Ectodermal cell (in vitro differentiated cells): Measurements from ENCODE around the gene CD34.

Source experiments
- H3K27ac ChIP-seq: 2 replicates; pipeline ENCODE4 v1.7.0; 2013; ENCODE audit warnings: mild to moderate bottlenecking, low read depth, low read length; ENCODE audit not compliant: insufficient read depth, poor library complexity, severe bottlenecking
- H3K27me3 ChIP-seq: 2 replicates; pipeline ENCODE4 v1.7.0; 2013; ENCODE audit warnings: mild to moderate bottlenecking, low read length; ENCODE audit not compliant: insufficient read depth, control insufficient read depth, poor library complexity, severe bottlenecking
- H3K36me3 ChIP-seq: one replicate; pipeline ENCODE4 v1.7.0; 2013; ENCODE audit warnings: low read length; ENCODE audit not compliant: control insufficient read depth, insufficient read depth
- H3K4me1 ChIP-seq: one replicate; pipeline ENCODE4 v1.7.0; 2013; ENCODE audit warnings: low read length; ENCODE audit not compliant: control insufficient read depth, insufficient read depth
- H3K4me3 ChIP-seq: 2 replicates; pipeline ENCODE4 v1.7.0; 2013; ENCODE audit warnings: low read depth, low read length, control low read depth; ENCODE audit not compliant: insufficient read depth
- H3K9me3 ChIP-seq: 2 replicates; pipeline ENCODE4 v1.7.0; 2013; ENCODE audit warnings: mild to moderate bottlenecking, low read length, moderate library complexity; ENCODE audit not compliant: control insufficient read depth
- WGBS, 2 experiments: methylation state at CpG; one replicate each; pipeline ENCODE4 v1.1.7; 2013; ENCODE audit warnings: missing lambda C conversion rate in 2 of 2; 5-methylcytosine and 5-hydroxymethylcytosine counted together

The CD34 gene

GRCh38 chr1:207837673-207838072, 73.3 kb downstream of the CD34 start:
- H3K27ac ChIP-seq = no peak overlapping the region
- WGBS, 2 experiments = 96 to 100% methylated on average over 3 of the region's 4 CpGs

GRCh38 chr1:207836591-207837347, 74.2 kb downstream of the CD34 start:
- Histone ChIP-seq H3K36me3 (no peaks in the 10 kb centered on the region), H3K4me3 (no peak overlapping the region), H3K27ac (no peak overlapping the region), H3K27me3 (no peaks in the 10 kb centered on the region), H3K9me3 (no peaks in the 10 kb centered on the region), H3K4me1 (peaks cover 2% of the 10 kb centered on the region)
- WGBS, 2 experiments = 92 to 94% methylated on average over 15 of the region's 15 CpGs

More at GRCh38 chr1:207837673-207838072, 73.3 kb downstream of the CD34 start:
- no peak overlapping the region for H3K4me3 ChIP-seq
- no peaks in the 10 kb centered on the region for H3K36me3 ChIP-seq
- H3K9me3 ChIP-seq = no peaks in the 10 kb centered on the region
- H3K4me1 ChIP-seq = peaks cover 5% of the 10 kb centered on the region
- H3K27me3 ChIP-seq = no peaks in the 10 kb centered on the region

- Histone ChIP-seq H3K36me3 (no peaks in the 10 kb centered on the region), H3K4me3 (no peak overlapping the region), H3K4me1 (no peaks in the 10 kb centered on the region), H3K27ac (no peak overlapping the region), H3K27me3 (no peaks in the 10 kb centered on the region), H3K9me3 (no peaks in the 10 kb centered on the region)
- 95 to 97% methylated on average over 6 of the region's 6 CpGs for WGBS, 2 experiments
These were observed 75.0 kb downstream of the CD34 start for GRCh38 chr1:207835958-207836357.

- 92 to 93% methylated on average over 7 of the region's 7 CpGs for WGBS, 2 experiments
- Histone ChIP-seq H3K4me1 (no peaks in the 10 kb centered on the region), H3K27me3 (no peaks in the 10 kb centered on the region), H3K4me3 (no peak overlapping the region), H3K27ac (no peak overlapping the region), H3K36me3 (no peaks in the 10 kb centered on the region), H3K9me3 (no peaks in the 10 kb centered on the region)
These were observed 76.8 kb downstream of the CD34 start for GRCh38 chr1:207833956-207834660.

GRCh38 chr1:207833381-207833780, 77.5 kb downstream of the CD34 start:
- H3K9me3 ChIP-seq = no peaks in the 10 kb centered on the region
- H3K4me3 ChIP-seq = no peak overlapping the region
- no peaks in the 10 kb centered on the region for H3K27me3 ChIP-seq
- WGBS, 2 experiments = 91 to 97% methylated on average over 5 to 6 of the region's 6 CpGs
- no peak overlapping the region for H3K27ac ChIP-seq
- no peaks in the 10 kb centered on the region for H3K36me3 ChIP-seq
- H3K4me1 ChIP-seq = no peaks in the 10 kb centered on the region

- Histone ChIP-seq H3K27ac (no peak overlapping the region), H3K9me3 (no peaks in the 10 kb centered on the region), H3K4me1 (no peaks in the 10 kb centered on the region), H3K4me3 (no peak overlapping the region), H3K27me3 (no peaks in the 10 kb centered on the region), H3K36me3 (no peaks in the 10 kb centered on the region)
- 95 to 98% methylated on average over 8 of the region's 8 CpGs for WGBS, 2 experiments
These were observed 78.1 kb downstream of the CD34 start for GRCh38 chr1:207832796-207833195.

GRCh38 chr1:207831517-207832327, 79.2 kb downstream of the CD34 start:
- no peaks in the 10 kb centered on the region for H3K27me3 ChIP-seq
- peaks cover 6% of the 10 kb centered on the region for H3K4me1 ChIP-seq
- no peaks in the 10 kb centered on the region for H3K36me3 ChIP-seq
- WGBS, 2 experiments = 92 to 93% methylated on average over 9 of the region's 9 CpGs
- H3K4me3 ChIP-seq = no peak overlapping the region
- no peaks in the 10 kb centered on the region for H3K9me3 ChIP-seq
- H3K27ac ChIP-seq = no peak overlapping the region
